WTC11 (cell line): ENCODE measurements around the gene RAMP3. TPM values are rescaled to one million over a fixed set of nuclear protein-coding genes. Genes with fewer than 3 reads are reported as not detected.

ENCODE experiments used
- ATAC-seq: fragments of 200-7000 bp; cut with Tn5 transposase; 2 replicates; pipeline ENCODE4 v1.10.0; 2021; ENCODE audit warnings: mild to moderate bottlenecking, moderate library complexity
- CTCF ChIA-PET: fragments of 300-600 bp; sonication (Branson Sonifier 250); formaldehyde crosslinking; loops from one replicate; lab custom pipeline; 2021; ENCODE audit warnings: antibody characterized with exemption; lab: Charles Lee
- POLR2A ChIA-PET: fragments of 350-600 bp; sonication (Branson Sonifier 250); formaldehyde crosslinking; loops from one replicate; lab custom pipeline; 2021; ENCODE audit warnings: antibody characterized with exemption; lab: Charles Lee
- DNase-seq: peaks from one replicate; pipeline ENCODE4 v3.0.0; 2021; ENCODE audit warnings: low spot score
- H3K27ac Mint-ChIP-seq: 2 replicates; pipeline ENCODE4 v1.8.0; 2021; ENCODE audit warnings: mixed read lengths
- H3K27me3 Mint-ChIP-seq: 2 replicates; pipeline ENCODE4 v1.8.0; 2021; ENCODE audit warnings: low read depth, mild to moderate bottlenecking, moderate library complexity, mixed read lengths
- H3K36me3 Mint-ChIP-seq: 2 replicates; pipeline ENCODE4 v1.8.0; 2021; ENCODE audit warnings: mixed read lengths
- H3K4me1 Mint-ChIP-seq: 2 replicates; pipeline ENCODE4 v1.8.0; 2022; ENCODE audit warnings: mixed read lengths
- H3K4me3 Mint-ChIP-seq: 2 replicates; pipeline ENCODE4 v1.8.0; 2021; ENCODE audit warnings: mild to moderate bottlenecking, moderate library complexity, mixed read lengths
- H3K9me3 Mint-ChIP-seq: 2 replicates; pipeline ENCODE4 v1.8.0; 2021; ENCODE audit warnings: mixed read lengths
- CDX4 ChIP-seq: fragments of 250-450 bp; sonication (Bioruptor Pico); IDR thresholded peaks from 2 replicates; pipeline ENCODE4 v1.9.0; 2021; ENCODE audit warnings: moderate library complexity, mild to moderate bottlenecking, inconsistent platforms, borderline replicate concordance
- CREB1 ChIP-seq: sonication (generic); formaldehyde crosslinking; IDR thresholded peaks from 2 replicates; pipeline ENCODE4 v1.8.0; 2023; ENCODE audit warnings: mild to moderate bottlenecking, missing genetic modification reagents
- CREM ChIP-seq: sonication (generic); formaldehyde crosslinking; IDR thresholded peaks from 2 replicates; pipeline ENCODE4 v1.8.1; 2022; ENCODE audit warnings: mild to moderate bottlenecking, missing genetic modification reagents, moderate library complexity
- E2F5 ChIP-seq: sonication (generic); formaldehyde crosslinking; IDR thresholded peaks from 2 replicates; pipeline ENCODE4 v1.8.1; 2022; ENCODE audit warnings: mild to moderate bottlenecking, moderate library complexity, missing genetic modification reagents
- GABPB1 ChIP-seq: sonication (generic); formaldehyde crosslinking; IDR thresholded peaks from 2 replicates; pipeline ENCODE4 v1.8.1; 2023; ENCODE audit warnings: mild to moderate bottlenecking, missing genetic modification reagents
- GRHL2 ChIP-seq: fragments of 250-450 bp; sonication (Bioruptor Pico); IDR thresholded peaks from 2 replicates; pipeline ENCODE4 v1.8.0; 2022; ENCODE audit warnings: mild to moderate bottlenecking, moderate library complexity; ENCODE audit not compliant: insufficient replicate concordance, severe bottlenecking
- HMGA2 ChIP-seq: fragments of 250-450 bp; sonication (Bioruptor Pico); IDR thresholded peaks from 2 replicates; pipeline ENCODE4 v1.4.0; 2021; ENCODE audit warnings: mild to moderate bottlenecking, moderate library complexity
- JUN ChIP-seq: sonication (generic); formaldehyde crosslinking; IDR thresholded peaks from 2 replicates; pipeline ENCODE4 v1.8.0; 2023; ENCODE audit warnings: mild to moderate bottlenecking, missing genetic modification reagents
- NFYB ChIP-seq: sonication (generic); formaldehyde crosslinking; conservative IDR thresholded peaks from 2 replicates; pipeline ENCODE4 v1.8.0; 2022; ENCODE audit warnings: low read depth, missing genetic modification reagents
- NR1H2 ChIP-seq: sonication (generic); formaldehyde crosslinking; IDR thresholded peaks from 2 replicates; pipeline ENCODE4 v1.9.0; 2021; ENCODE audit warnings: mild to moderate bottlenecking, moderate library complexity, missing genetic modification reagents
- PREB ChIP-seq: sonication (generic); formaldehyde crosslinking; IDR thresholded peaks from 2 replicates; pipeline ENCODE4 v1.8.1; 2022; ENCODE audit warnings: mild to moderate bottlenecking, missing genetic modification reagents, moderate library complexity, borderline replicate concordance
- SOX15 ChIP-seq: fragments of 250-450 bp; sonication (Bioruptor Pico); IDR thresholded peaks from 2 replicates; pipeline ENCODE4 v1.9.0; 2021; ENCODE audit warnings: mild to moderate bottlenecking
- TEAD1 ChIP-seq: sonication (generic); formaldehyde crosslinking; IDR thresholded peaks from 2 replicates; pipeline ENCODE4 v1.8.0; 2022; ENCODE audit warnings: mild to moderate bottlenecking, missing genetic modification reagents
- ZMAT4 ChIP-seq: fragments of 250-450 bp; sonication (Bioruptor Pico); IDR thresholded peaks from 2 replicates; pipeline ENCODE4 v1.9.0; 2021; ENCODE audit warnings: mild to moderate bottlenecking
- ZNF416 ChIP-seq: fragments of 250-450 bp; sonication (Bioruptor Pico); IDR thresholded peaks from 2 replicates; pipeline ENCODE4 v1.9.0; 2021; ENCODE audit warnings: mild to moderate bottlenecking, inconsistent platforms
- total RNA-seq: library from RNA; stranded (reverse); gene quantifications from 3 replicates; pipeline ENCODE4 v1.2.3, GENCODE V29; 2021
- TF ChIP-seq, protein P1 (sequence below): sonication (generic); formaldehyde crosslinking; IDR thresholded peaks from 2 replicates; pipeline ENCODE4 v1.8.1; 2023; ENCODE audit warnings: mild to moderate bottlenecking, missing genetic modification reagents, moderate library complexity
- TF ChIP-seq, protein P2 (sequence below): sonication (generic); formaldehyde crosslinking; IDR thresholded peaks from 2 replicates; pipeline ENCODE4 v1.8.1; 2023; ENCODE audit warnings: mild to moderate bottlenecking, missing genetic modification reagents
- TF ChIP-seq, protein P3 (sequence below): sonication (generic); formaldehyde crosslinking; IDR thresholded peaks from 2 replicates; pipeline ENCODE4 v1.8.1; 2023; ENCODE audit warnings: mild to moderate bottlenecking, moderate library complexity, missing genetic modification reagents

The RAMP3 gene
- total RNA-seq, 1 experiment from 2014 or later: 0.85 TPM

GRCh38 chr7:45149606-45150005 lies 8.0 kb upstream of the RAMP3 start:
- TF ChIP-seq NFYB (CRISPR knock-in tag) (no peak), HMGA2 (CRISPR knock-in tag) (no peak), GABPB1 (CRISPR knock-in tag) (no peak), GRHL2 (no peak), JUN (CRISPR knock-in tag) (no peak), CREM (CRISPR knock-in tag) (no peak), NR1H2 (no peak)
- TF ChIP-seq, protein P1, sequence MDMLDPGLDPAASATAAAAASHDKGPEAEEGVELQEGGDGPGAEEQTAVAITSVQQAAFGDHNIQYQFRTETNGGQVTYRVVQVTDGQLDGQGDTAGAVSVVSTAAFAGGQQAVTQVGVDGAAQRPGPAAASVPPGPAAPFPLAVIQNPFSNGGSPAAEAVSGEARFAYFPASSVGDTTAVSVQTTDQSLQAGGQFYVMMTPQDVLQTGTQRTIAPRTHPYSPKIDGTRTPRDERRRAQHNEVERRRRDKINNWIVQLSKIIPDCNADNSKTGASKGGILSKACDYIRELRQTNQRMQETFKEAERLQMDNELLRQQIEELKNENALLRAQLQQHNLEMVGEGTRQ (CRISPR knock-in tag): no peak
- CTCF ChIA-PET: interaction anchor here (3.2 kb wide), 1 partner anchor 14 kb away, joined by 16 read pairs; no protein-coding TSS in a partner anchor
- POLR2A ChIA-PET: interaction anchor here (0.5 kb wide), 1 partner anchor 238 kb away, joined by 3 read pairs; no protein-coding TSS in a partner anchor
- no peak for ATAC-seq
- no peaks in the 10 kb centered on the region for H3K9me3 Mint-ChIP-seq
- H3K4me1 Mint-ChIP-seq: no peaks in the 10 kb centered on the region
- no peak overlapping the region for H3K27ac Mint-ChIP-seq
- DNase-seq: no peak
- H3K36me3 Mint-ChIP-seq: no peaks in the 10 kb centered on the region
- H3K27me3 Mint-ChIP-seq: no peaks in the 10 kb centered on the region; the same call in 1 of the 2 replicates
- H3K4me3 Mint-ChIP-seq: no peak overlapping the region

DNA sequence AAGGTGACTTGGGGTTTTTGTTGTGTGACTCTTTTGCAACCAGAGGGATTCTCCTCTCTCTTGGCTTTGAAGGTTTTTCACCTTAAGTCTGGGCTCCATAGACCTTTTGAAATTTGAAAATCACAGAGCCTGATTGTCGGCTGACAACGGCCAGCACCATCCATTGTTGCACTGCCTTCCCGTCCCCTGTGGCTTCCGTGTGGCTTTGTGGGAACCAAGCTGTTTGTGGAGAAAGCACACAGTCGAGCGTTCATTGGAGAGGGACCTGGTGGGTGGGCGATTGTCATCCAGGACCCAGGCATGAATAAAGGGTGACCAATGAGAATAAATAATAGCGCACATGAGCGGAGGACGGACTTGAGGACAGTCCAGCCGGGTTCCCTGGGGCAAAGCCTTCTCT lies 7.4 kb upstream of the RAMP3 start:
- H3K27ac Mint-ChIP-seq: no peak overlapping the region
- ChIA-PET POLR2A (no interaction called here), CTCF (interaction anchor here (1.3 to 3.2 kb wide), 3 partner anchors 14 to 28 kb away, joined by 3 to 16 read pairs (median 7); no protein-coding TSS in a partner anchor)
- no peak overlapping the region for H3K4me3 Mint-ChIP-seq
- TF ChIP-seq, protein P2, sequence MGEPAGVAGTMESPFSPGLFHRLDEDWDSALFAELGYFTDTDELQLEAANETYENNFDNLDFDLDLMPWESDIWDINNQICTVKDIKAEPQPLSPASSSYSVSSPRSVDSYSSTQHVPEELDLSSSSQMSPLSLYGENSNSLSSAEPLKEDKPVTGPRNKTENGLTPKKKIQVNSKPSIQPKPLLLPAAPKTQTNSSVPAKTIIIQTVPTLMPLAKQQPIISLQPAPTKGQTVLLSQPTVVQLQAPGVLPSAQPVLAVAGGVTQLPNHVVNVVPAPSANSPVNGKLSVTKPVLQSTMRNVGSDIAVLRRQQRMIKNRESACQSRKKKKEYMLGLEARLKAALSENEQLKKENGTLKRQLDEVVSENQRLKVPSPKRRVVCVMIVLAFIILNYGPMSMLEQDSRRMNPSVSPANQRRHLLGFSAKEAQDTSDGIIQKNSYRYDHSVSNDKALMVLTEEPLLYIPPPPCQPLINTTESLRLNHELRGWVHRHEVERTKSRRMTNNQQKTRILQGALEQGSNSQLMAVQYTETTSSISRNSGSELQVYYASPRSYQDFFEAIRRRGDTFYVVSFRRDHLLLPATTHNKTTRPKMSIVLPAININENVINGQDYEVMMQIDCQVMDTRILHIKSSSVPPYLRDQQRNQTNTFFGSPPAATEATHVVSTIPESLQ: no peak
- TF ChIP-seq ZMAT4 (CRISPR knock-in tag): no peak
- TF ChIP-seq, protein P3, sequence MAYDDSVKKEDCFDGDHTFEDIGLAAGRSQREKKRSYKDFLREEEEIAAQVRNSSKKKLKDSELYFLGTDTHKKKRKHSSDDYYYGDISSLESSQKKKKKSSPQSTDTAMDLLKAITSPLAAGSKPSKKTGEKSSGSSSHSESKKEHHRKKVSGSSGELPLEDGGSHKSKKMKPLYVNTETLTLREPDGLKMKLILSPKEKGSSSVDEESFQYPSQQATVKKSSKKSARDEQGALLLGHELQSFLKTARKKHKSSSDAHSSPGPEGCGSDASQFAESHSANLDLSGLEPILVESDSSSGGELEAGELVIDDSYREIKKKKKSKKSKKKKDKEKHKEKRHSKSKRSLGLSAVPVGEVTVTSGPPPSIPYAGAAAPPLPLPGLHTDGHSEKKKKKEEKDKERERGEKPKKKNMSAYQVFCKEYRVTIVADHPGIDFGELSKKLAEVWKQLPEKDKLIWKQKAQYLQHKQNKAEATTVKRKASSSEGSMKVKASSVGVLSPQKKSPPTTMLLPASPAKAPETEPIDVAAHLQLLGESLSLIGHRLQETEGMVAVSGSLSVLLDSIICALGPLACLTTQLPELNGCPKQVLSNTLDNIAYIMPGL (CRISPR knock-in tag): no peak
- TF ChIP-seq CDX4 (CRISPR knock-in tag): no peak
- no peak for TF ChIP-seq TEAD1 (CRISPR knock-in tag)
- TF ChIP-seq SOX15 (CRISPR knock-in tag): no peak
- no peak for TF ChIP-seq PREB
- no peak for TF ChIP-seq CREB1 (CRISPR knock-in tag)
- TF ChIP-seq ZNF416 (CRISPR knock-in tag): no peak
- TF ChIP-seq E2F5: no peak
- H3K4me1 Mint-ChIP-seq: 0 out of 2 replicates have a peak, but pooled peaks cover 3% of the 10 kb centered on the region
- ATAC-seq: no peak
- H3K36me3 Mint-ChIP-seq: no peaks in the 10 kb centered on the region
- H3K9me3 Mint-ChIP-seq: no peaks in the 10 kb centered on the region
- no peak for DNase-seq
- no peaks in the 10 kb centered on the region; the same call in 1 of the 2 replicates for H3K27me3 Mint-ChIP-seq
